NCI-H1092 (cell line): Measurements from ENCODE around the gene COPZ2.
A peak's percentile ranks its signal among the peaks of the same experiment; 100 is the strongest.
"Not testable (repeated sequence)": the region's sequence is repeated elsewhere in the genome, so short reads cannot be mapped to it uniquely, and the experiment has no call there.

Source experiments
- DNase-seq: peaks from one replicate; lab custom pipeline; 2025; lab: John Stamatoyannopoulos, UW

COPZ2 gene

DNA sequence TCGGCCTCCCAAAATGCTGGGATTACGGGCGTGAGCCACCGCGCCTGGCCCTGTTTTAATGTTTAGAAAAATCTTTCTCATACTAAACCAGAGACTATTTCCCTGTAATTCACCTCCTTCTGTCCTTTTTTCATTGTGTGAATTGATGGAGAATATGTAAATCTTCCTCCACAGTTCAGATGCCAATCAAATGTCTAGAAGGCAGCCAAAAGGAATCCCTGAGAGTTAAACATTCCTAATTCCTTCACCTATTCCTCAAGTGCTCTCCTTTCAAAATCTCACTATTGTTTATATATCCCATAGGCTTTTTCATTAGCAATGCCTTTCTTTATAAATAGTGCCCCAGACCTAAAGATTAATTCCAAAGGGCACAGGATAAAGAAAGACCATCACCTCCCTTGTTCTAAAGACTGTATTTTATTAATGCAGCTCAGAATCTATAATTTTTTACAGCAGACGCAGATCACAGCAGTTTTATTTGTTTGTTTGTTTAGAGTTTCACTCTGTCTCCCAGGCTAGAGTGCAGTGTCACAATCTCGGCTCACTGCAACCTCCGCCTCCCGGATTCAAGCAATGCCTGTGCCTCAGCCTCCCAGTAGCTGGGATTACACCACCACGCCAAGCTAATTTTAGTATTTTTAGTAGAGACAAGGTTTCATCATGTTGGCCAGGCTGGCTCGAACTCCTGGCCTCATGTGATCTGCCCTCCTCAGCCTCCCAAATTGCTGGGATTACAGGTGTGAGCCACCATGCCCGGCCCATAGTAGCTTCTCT lies 30.5 kb downstream of the COPZ2 start:
- DNase-seq = no peak

DNA sequence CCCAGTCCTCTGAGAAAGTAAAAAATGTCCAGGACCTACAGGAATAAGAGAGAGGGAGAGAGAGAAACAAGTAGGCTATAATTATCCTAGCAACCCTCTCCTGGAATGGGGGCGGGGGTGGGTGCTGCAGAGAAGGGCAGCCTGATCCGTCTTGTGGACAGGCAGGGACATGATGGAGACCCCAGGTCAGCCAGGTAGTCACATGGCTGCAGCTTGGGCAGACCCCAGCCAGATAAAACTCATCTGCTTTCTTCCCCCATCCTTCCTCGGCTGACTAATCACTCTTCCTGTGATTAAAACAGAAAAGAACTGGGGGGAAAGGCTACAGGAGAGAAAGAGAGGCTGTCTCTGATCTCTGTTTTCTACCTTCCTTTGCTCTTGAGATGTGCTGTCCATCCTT lies 32.6 kb downstream of the COPZ2 start:
- DNase-seq = no peak

DNA sequence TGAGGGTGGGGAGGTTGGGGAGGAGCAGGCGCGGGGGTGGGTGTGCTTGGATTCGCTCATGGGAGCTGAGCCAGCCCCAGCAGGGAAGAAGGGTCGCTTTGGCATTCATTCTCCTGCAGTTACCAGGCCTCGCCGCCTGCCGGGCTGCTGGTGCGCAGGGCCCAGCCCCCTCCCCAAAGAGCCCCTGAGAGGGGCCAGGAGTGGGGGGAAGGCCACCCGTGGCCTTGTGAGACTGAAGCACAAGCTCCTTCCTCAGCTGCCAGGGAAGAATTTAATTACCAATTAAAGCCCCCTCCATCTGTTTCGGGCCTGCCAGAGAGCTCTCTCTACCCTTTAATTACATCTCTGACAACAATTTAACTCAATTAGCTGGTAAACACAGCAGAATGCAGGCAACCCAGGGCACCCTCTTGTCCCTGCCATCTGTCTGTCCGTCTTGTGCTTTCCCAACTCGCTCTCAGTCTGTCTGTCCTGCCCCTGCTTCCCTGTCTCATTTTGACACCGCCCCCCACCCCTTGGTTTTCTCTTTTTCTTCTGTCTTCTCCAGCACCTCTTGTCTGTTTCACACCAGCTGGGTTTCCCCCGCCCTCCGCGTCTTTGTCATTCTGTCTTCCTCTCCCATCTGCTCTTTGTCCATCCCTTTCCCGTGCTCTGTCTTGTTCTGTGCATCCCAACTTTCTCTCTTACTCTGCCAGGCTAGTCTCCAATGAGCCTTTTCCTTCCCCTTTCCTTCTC lies 34.0 kb downstream of the COPZ2 start:
- DNase-seq = peak; percentile 93

DNA sequence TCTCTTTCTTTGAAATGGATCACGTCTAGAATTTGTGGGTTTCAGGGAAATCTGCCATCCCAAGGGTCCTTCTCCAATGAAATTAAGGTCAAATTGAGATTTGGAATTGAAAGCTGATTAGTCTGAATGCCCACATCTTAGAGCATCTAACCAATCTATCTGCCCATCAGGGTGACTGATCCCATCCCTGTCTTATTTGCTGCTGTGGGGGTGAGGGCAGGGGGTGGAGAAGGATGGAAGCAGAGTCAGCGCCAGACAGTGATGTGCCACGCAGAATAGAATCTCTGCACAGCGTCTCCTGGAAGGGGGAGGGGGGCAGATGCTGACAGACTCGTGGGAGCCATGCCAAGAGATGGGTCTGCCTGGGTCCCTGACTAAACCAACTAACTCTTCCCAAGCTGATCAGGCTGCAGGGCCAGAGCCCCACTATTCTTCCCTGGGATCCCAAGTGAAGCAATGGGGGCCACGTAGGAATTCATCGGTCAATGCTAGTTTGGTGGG lies 34.6 kb downstream of the COPZ2 start:
- peak; percentile 81 for DNase-seq

DNA sequence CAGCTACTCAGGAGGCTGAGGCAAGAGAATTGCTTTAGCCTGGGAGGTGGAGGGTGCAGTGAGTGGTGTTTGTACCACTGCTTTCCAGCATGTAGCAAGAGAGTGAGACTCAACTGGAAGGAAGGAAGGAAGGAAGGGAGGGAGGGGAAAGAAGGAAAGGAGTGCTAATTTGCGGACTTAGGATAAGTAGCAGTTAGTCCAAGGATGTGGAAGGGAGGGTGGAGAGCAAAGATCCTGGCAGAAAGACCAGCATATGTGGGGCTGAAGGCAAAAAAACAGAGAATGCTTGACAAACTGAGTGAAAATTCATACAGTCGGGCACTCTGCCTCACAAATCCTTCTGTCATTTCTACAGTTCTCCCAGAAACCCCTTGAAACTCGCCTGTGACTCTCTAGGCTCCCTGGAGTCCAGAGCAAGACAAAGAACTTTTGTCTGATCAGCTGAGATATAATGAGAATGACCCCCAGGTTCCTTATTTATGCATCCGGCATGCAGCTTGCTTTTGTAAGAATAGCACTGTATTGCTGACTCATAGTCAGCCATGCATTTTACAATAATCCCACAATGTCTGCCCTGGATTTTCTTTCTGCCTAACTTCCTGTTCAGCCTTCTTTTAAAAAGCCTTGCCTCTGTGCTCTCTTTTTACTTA lies 35.2 kb downstream of the COPZ2 start:
- no peak for DNase-seq

DNA sequence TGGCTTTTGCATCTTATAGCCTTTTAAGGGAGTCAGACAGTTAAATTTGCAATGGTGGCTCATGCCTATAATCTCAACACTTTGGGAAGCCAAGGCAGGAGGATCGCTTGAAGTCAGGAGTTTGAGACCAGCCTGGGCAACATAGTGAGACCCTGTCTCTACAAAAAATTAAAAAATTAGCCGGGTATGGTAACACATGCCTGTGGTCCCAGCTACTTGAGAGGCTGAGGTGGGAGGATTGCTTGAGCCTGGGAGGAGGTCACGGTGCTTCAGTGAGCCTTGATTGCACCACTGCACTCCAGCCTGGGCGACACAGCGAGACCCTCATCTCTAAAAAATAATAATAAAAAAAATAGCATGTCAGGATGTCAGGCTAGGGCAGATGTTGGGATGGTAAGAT lies 35.9 kb downstream of the COPZ2 start:
- not testable (repeated sequence) for DNase-seq

DNA sequence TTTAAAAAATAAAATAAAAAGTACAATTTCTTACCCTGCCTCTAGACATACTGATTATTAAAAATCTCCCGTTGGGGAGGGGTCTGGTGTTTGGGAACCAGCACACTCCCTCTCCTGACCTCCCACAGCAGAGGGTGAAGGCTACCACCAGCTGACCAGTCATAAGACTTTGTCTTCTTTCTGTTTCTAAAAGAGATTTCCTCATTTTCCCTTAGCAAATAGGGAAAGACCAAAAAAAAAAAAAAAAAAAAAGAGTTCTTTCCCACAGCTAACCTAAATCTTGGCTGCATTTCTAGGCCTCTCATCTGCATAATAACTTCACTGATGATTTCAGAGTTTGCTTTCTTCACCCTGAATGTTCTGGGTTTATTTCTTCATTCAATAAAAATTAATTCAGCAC lies 36.4 kb downstream of the COPZ2 start:
- DNase-seq = no peak

DNA sequence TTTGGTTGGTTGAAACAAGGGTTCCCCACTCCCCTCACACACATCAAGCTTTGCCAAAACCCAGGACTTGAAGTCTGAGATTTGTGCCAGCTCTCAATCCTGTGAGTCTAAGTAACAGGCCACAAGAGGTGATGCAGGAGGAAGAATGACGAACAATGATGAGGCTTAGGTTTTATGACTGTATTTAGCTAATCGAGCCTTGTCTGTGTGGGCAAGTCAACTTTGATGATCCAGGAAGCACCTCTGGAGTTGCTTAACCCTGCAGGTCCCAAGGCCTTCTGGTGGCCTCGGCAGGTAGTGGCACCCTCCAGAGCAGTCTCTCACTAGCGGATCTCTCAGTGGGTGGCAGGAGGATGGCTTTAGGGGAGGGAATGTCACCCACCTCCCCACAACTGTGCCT lies 38.0 kb downstream of the COPZ2 start:
- no peak for DNase-seq

DNA sequence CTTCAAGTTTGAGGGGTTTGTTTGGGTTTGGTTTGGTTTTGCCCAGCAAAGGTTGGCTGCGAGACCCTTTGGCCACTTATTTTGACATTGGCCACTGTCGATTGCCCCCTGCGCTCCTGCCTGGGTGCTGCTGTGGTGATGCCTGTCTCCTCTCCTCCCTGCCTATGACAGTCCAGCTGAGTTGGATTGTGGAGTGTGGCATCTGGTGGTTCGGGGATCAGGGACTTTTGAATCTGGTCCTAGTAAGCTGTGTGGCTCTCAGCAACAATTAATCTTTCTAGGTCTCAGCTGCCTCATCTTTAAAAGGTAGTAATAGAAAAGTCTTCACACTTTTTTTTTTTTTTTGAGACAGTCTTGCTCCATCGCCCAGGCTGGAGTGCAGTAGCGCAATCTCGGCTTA lies 39.6 kb downstream of the COPZ2 start:
- DNase-seq = no peak

DNA sequence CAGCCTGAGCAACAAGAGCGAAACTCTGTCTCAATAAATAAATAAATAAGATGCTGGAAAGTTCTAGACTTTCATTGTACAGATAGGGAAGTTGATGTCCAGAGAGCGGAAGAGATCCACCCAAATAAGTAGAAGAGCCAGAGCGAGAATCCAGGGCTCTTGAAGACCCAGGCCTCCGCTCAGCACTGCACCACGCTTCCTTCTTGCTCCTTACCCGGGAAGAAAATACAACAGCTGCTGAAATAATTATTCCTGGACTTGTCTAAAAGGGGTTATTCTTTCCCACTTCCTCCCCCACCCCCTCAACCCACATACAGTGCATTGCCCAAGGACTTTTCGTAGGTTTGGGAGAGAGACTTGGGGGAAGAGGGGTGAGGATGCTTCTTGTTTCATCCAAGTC lies 40.0 kb downstream of the COPZ2 start:
- DNase-seq = no peak

DNA sequence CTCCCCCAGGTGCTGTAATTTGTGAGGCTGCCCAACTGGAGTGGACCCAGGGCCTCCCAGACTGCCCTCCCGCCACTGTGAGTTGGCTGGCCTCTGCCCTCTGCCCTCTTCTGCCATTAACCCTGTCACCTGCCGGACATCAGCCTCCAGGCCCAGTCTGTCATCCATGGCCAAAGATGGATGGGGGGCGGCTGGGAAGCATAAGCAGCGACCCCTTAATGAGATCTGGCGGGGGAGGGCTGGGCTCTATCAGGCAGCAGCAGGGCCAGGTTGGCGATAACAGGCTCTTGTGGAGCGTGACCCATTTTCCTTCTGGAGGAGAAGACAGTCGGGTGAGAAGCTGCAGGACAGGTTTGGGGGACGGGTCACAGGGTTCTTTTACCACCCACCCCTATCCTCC lies 41.4 kb downstream of the COPZ2 start:
- no peak for DNase-seq

DNA sequence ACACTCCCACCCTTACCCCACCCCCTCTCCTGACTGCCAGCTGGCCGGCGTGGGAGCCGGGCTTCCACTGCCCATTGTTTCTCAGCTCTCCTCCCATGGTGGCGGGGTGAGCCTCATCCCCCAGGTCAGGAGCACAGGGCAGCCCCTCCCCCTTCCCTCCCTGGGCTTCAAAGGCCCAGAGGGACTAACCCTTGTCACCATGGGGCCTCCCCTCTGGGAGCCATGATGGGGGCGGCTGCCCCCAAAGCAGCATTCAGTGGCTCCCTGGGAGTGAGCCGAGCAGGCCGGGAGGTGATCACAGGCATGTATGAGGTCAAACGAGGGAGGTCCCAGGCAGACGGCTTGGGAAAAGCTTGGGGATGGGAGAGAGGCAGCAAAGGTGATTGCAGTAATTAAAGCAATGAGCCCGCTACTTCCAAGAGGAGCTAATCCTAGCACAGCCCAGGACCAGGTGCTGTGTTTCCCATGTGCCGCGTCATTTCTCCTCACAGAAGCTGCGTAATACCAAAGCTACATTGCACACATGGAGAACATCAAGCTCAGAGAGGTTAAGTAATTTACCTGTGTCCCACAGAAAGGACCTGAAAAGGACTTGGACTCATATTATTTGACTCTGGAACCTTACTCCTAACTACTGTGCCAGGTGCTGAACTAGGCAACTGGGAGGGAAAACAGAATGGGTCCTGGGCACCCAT lies 42.2 kb downstream of the COPZ2 start:
- no peak for DNase-seq

DNA sequence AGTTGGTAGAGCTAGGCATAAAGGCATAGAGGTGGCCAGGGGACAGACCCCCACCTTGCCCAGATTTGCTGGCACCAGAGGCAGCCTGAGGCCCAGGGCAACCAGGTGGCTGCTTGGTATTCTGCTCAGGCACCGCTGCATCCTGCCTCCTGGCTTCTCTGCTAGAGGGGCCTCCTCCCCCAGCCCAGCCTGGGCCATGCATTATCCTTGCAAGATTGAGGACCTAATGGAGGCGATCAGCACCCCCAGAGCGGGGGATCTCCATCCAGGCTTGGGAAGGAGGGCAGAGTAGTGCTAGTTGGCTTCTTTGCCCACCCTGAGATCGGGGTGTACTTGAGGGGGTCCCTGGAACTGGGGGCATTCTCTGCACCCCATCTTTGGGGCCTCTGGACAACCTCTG lies 42.9 kb downstream of the COPZ2 start:
- no peak for DNase-seq

DNA sequence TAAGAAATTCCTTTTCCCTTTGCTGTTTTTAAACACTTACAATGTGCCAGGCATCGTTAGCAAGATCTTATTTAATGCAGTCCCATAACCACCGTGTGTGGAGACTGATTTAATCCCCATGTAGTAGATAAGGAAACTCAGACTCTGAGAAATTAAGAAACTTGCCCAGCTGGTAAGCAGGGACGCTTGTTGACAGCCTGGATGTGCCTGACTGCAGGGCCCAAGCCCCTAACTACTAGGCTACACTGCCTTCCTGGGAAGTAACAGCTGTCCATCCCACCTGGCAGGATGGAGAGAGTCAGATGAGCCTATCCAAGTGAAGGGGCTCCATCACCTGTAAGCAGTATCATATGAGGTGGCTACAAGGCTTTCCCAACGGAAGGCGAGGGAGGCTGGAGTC lies 43.6 kb downstream of the COPZ2 start:
- no peak for DNase-seq

DNA sequence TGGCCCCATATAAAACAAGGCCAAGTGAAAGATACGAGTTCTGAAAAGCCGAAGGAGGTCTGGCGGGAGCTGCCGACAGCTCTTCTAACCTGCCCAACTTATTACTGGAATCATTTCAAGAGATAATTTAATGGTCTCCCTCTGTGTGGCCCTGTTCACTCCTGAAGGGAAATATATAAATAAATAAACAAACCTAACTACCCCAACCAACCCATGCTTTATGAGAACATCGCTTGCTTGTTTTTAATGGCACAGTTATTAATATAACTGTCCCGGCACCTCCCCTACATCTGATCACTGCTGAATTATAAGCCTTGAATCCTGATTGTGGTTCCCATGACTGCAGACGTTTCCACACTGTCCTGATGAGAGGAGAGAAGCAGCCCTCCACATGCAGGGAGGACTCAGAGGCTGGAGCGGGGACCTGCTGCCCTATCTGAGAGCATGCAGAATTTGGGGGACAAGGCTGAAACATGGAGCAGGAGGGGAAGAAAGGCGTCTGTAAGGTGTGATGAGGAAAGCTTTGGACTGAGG lies 44.5 kb downstream of the COPZ2 start:
- no peak for DNase-seq

DNA sequence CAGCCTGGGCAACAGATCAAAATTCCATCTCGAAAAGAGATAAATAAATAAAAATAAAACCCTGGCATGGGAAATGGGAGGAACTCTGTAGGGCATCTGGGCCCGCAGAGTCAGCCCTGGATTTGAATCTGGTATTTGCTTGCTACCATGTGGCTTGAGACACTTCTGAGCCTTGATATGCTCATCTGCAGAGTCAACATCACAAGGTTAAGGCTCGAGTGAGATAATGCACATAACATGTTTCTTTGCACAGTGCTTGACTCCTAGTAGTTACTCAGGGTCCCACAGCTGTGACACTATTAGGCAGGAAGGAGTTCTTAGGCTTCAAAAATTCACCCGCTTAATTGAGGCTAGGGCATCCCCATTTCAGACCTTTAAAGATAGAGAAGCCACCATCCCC lies 45.4 kb downstream of the COPZ2 start:
- DNase-seq = no peak

DNA sequence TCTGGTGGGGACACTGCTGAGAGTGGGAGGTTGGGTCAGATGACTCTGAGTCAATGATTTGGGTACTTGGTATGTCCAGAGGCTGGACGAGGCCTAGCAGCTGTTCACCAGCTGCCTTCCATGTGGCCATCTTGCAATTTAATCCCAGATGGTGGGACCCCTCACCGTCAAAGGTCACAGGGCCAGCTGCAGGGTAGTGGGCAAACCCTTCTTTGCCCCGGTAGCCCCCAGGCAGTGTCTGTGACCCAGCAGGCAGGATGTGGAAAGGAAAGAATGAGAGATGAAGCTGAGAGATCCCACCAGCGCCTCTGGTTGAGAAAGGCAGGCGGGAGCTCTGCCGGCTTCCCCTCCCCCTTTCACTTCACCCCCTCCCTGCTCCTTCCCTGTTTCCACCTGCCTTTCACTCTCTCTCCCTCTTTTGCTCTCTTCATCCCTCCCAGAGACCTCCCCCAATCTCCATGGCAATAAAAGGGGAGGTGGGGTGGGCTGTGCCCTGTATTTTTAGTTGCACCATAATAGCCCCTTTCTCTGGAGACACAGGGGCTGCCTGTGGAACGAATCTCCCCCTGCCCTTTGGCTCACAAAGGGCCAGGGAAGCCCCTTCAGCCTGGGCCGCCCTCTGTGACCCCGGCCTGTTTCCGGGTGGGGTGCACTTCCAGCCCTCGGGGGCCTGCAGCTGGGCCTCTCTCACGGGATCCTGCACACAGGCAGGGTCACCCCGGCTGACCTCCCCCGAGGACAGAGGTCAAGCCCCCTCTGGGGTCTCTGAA lies 46.5 kb downstream of the COPZ2 start:
- DNase-seq = peak; percentile 29

DNA sequence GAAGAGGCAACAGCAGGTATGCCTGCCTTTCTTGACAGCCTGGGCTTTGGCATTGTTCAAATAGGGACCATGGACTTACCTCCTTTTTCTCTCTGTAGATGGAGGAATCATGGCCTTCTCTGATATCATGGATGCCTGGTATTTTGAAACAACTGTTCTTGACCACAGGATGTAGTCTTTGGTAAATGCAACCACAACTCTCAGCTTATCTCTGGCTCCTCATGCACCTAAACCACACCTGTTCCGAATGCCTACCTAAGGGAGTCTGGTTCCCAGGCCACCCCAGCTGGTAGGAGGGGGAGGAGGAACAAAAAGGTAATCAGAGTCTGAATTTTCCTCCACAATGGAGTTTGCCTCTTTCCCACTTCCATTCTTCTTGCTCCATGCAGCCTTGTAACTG lies 47.9 kb downstream of the COPZ2 start:
- DNase-seq = no peak

DNA sequence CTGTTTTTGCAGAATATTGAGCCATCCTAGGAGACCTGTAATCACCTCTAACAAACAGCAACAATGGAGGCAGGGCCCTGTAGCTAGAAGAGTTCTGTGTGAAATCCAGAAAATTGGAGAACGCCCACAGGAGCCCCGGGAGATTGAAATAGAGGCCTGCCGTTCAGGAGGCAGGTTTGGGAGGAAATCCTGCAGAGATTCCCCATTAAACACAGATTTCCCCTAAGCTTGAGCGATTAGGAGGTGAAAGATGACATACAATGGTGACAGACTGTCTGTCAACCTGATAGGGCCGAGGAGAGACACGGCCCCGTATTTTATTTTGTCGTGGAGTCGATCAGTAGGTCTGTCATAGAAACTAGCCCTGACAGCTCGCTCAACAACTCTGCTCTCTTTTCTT lies 48.4 kb downstream of the COPZ2 start:
- DNase-seq = no peak

DNA sequence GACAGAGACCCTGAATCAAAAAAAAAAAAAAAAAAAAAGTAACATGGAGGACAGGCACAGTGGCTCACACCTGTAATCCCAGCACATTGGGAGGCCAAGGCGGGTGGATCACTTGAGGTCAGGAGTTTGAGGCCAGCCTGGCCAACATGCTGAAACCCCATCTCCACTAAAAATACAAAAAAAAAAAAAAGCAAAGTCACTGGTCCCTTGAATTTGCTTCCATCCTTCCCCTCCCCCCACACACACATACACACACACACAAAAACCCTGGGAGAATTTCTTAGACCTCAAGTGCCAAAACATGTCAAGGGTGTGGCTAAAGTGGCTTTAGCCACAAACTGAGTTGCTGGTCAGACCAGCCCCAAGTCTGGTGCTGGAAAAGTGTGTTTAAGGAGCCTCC lies 49.2 kb downstream of the COPZ2 start:
- DNase-seq = not testable (repeated sequence)

DNA sequence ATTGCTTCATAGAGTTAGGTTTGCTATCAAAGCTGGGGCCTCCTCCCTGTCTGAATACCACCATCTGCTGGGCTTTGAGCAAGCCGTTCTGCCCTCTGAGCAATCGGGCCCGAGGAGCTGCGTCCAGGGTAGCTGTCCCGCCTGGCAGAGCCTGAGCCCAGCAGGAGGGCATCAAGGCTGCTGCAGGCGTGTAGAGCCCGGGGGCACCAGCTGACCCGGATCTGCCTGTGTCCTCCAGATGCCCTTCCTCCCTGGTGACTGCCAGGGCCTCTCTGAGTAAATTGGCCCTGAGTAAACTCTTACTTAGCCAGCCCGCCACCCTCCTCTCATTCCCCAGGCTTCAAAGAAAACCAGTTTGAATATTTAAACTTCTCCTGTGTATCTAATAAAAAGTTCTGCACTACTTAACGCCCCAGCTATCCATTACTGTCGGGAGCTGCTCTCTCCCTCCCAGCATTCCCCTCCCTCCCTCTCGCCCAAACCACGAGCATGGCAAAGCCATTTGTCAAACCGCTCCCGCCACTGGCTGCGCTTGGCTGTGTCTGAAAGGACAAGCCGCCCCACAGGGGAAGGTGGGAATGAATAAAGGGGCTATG lies 50.3 kb downstream of the COPZ2 start:
- peak; percentile 53 for DNase-seq
